ENCODE results near the gene CCDC157. TPM values are rescaled to one million over a fixed set of nuclear protein-coding genes. Genes with fewer than 3 reads are reported as not detected.

Gene CCDC157
- polyA plus RNA-seq, 1 donor from 2014 or later, result 32.2 TPM

GRCh38 chr22:30348809-30349208 lies 8.0 kb upstream of the CCDC157 start:
- Histone ChIP-seq H3K27me3 (ENCODE audit: insufficient read depth, low read depth, low read length) (no peaks in the 10 kb centered on the region), H3K27ac (ENCODE audit: low read length) (no peak overlapping the region), H3K9me3 (ENCODE audit: low read length) (no peaks in the 10 kb centered on the region), H2AFZ (ENCODE audit: low read depth, low read length) (no peak overlapping the region), H3F3A (ENCODE audit: insufficient read depth, low read length, poor library complexity, severe bottlenecking) (no peaks in the 10 kb centered on the region), H3K9me2 (ENCODE audit: insufficient read depth, low read length) (no peaks in the 10 kb centered on the region), H3K36me3 (ENCODE audit: insufficient read depth, low read length) (peaks cover 7% of the 10 kb centered on the region), H3K79me2 (replicated peaks; ENCODE audit: insufficient read depth, low read length) (peaks cover 24% of the 10 kb centered on the region), H3K9ac (ENCODE audit: low read length) (no peak overlapping the region), H3K4me3 (ENCODE audit: low read length) (no peak overlapping the region), H3K4me2 (ENCODE audit: low read length) (no peak overlapping the region), H4K20me1 (ENCODE audit: insufficient read depth) (no peaks in the 10 kb centered on the region)
- TF ChIP-seq RAD21 (conservative IDR thresholded peaks at IDR 0.05) (no peak), REST (IDR thresholded peaks at IDR 0.05; ENCODE audit: borderline replicate concordance) (no peak), MXI1 (conservative IDR thresholded peaks at IDR 0.05; ENCODE audit: poor library complexity, severe bottlenecking) (no peak), EP300 (conservative IDR thresholded peaks at IDR 0.05; ENCODE audit: poor library complexity, severe bottlenecking) (no peak), TAF1 (IDR thresholded peaks at IDR 0.05; ENCODE audit: low read depth) (no peak)

GRCh38 chr22:30351226-30351625 lies 5.6 kb upstream of the CCDC157 start:
- TF ChIP-seq MXI1 (conservative IDR thresholded peaks at IDR 0.05; ENCODE audit: poor library complexity, severe bottlenecking) (no peak), RAD21 (conservative IDR thresholded peaks at IDR 0.05) (no peak), POLR2AphosphoS5 (IDR thresholded peaks at IDR 0.05) (no peak), EP300 (conservative IDR thresholded peaks at IDR 0.05; ENCODE audit: poor library complexity, severe bottlenecking) (no peak), TAF1 (IDR thresholded peaks at IDR 0.05; ENCODE audit: low read depth) (no peak), REST (IDR thresholded peaks at IDR 0.05; ENCODE audit: borderline replicate concordance) (no peak), SMC3 (conservative IDR thresholded peaks at IDR 0.05; ENCODE audit: poor library complexity) (no peak), EZH2 (IDR thresholded peaks at IDR 0.05; ENCODE audit: borderline replicate concordance, insufficient read depth, low read length, poor library complexity, severe bottlenecking) (no peak)
- TF ChIP-seq, protein P1, sequence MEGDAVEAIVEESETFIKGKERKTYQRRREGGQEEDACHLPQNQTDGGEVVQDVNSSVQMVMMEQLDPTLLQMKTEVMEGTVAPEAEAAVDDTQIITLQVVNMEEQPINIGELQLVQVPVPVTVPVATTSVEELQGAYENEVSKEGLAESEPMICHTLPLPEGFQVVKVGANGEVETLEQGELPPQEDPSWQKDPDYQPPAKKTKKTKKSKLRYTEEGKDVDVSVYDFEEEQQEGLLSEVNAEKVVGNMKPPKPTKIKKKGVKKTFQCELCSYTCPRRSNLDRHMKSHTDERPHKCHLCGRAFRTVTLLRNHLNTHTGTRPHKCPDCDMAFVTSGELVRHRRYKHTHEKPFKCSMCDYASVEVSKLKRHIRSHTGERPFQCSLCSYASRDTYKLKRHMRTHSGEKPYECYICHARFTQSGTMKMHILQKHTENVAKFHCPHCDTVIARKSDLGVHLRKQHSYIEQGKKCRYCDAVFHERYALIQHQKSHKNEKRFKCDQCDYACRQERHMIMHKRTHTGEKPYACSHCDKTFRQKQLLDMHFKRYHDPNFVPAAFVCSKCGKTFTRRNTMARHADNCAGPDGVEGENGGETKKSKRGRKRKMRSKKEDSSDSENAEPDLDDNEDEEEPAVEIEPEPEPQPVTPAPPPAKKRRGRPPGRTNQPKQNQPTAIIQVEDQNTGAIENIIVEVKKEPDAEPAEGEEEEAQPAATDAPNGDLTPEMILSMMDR (IDR thresholded peaks at IDR 0.05; ENCODE audit: poor library complexity, severe bottlenecking), result no peak
- H3K79me2 ChIP-seq (replicated peaks; ENCODE audit: insufficient read depth, low read length), result peaks cover 48% of the 10 kb centered on the region

More at GRCh38 chr22:30351226-30351625, 5.6 kb upstream of the CCDC157 start:
- Histone ChIP-seq H3K9ac (ENCODE audit: low read length) (no peak overlapping the region), H3K9me3 (ENCODE audit: low read length) (no peaks in the 10 kb centered on the region), H3K4me2 (ENCODE audit: low read length) (no peak overlapping the region), H3K27me3 (ENCODE audit: insufficient read depth, low read depth, low read length) (no peaks in the 10 kb centered on the region), H3F3A (ENCODE audit: insufficient read depth, low read length, poor library complexity, severe bottlenecking) (no peaks in the 10 kb centered on the region), H2AFZ (ENCODE audit: low read depth, low read length) (no peak overlapping the region), H3K27ac (ENCODE audit: low read length) (no peak overlapping the region), H3K4me3 (ENCODE audit: low read length) (no peak overlapping the region), H4K20me1 (ENCODE audit: insufficient read depth) (peaks cover 8% of the 10 kb centered on the region), H3K9me2 (ENCODE audit: insufficient read depth, low read length) (no peaks in the 10 kb centered on the region), H3K36me3 (ENCODE audit: insufficient read depth, low read length) (peaks cover 3% of the 10 kb centered on the region)
